Measurements from ENCODE around the gene KCNF1. TPM values are rescaled to one million over a fixed set of nuclear protein-coding genes. Genes with fewer than 3 reads are reported as not detected.

Gene KCNF1
- total and polyA plus RNA-seq, 10 of the 15 experiments (the other 5 are each of a cell fraction or from before 2014, with no cell fraction given), result not detected

GRCh38 chr2:10905862-10906143 is 5.9 kb upstream of the KCNF1 start:
- no peak overlapping the region for H2AFZ ChIP-seq (ENCODE audit: control insufficient read depth, low read depth, low read length)
- ATAC-seq, result no peak
- H3K27me3 ChIP-seq (replicated peaks in 1 of 2; ENCODE audit: control insufficient read depth in 2 of 2, insufficient read depth in 2 of 2, low read length in 1 of 2), result 0 out of 4 replicates have a peak, but pooled peaks cover 0 to 3% of the 10 kb centered on the region in 2 experiments
- H3K4me3 ChIP-seq, result no peak overlapping the region
- BruUV-seq (replicated peaks), result no TSS peak
- no peak for DNase-seq (ENCODE audit: low read depth, low spot score)
- ChIA-PET RAD21 (ENCODE audit: unreplicated experiment) (no interaction called here), CTCF (no interaction called here), POLR2A (no interaction called here), SMC1A (ENCODE audit: uncharacterized antibody, unreplicated experiment) (interaction anchor here (1.5 kb wide), 1 partner anchor 67 kb away, joined by 3 read pairs; no protein-coding TSS in a partner anchor)
- intact Hi-C loops (cut with micrococcal nuclease; ENCODE audit: unreplicated experiment) (no loop called here), in situ Hi-C loops (cut with MboI) (no loop called here)
- H3K79me2 ChIP-seq (ENCODE audit: control insufficient read depth, insufficient read depth, low read length), result no peaks in the 10 kb centered on the region
- WGBS (ENCODE audit: insufficient coverage, insufficient replicate concordance, low lambda C conversion rate, missing lambda C conversion rate), result 69% methylated on average over 8 of the region's 8 CpGs
- H4K20me1 ChIP-seq (ENCODE audit: control insufficient read depth, insufficient read depth), result no peaks in the 10 kb centered on the region
- H3K9me3 ChIP-seq (replicated peaks; ENCODE audit: control insufficient read depth, insufficient read depth, low read length), result no peaks in the 10 kb centered on the region; the same call in 2 of the 3 replicates
- H3K9ac ChIP-seq (ENCODE audit: control insufficient read depth, insufficient read depth, low read length), result no peak overlapping the region
- FAIRE-seq, result no peak
- H3K27ac ChIP-seq (ENCODE audit: control insufficient read depth, insufficient read depth), result no peak overlapping the region
- no peaks in the 10 kb centered on the region for H3K4me1 ChIP-seq (ENCODE audit: control insufficient read depth, insufficient read depth, low read length)
- no peak overlapping the region for H3K4me2 ChIP-seq (ENCODE audit: control insufficient read depth, insufficient read depth)
- H3K36me3 ChIP-seq (ENCODE audit: control insufficient read depth in 2 of 2, insufficient read depth in 2 of 2, low read length in 1 of 2), result no peaks in the 10 kb centered on the region
- TF ChIP-seq KDM1A (IDR thresholded peaks at IDR 0.05; ENCODE audit: borderline replicate concordance), result no peak
- TF ChIP-seq EED (IDR thresholded peaks at IDR 0.05; ENCODE audit: low read depth), result no peak
- TF ChIP-seq, protein P1, sequence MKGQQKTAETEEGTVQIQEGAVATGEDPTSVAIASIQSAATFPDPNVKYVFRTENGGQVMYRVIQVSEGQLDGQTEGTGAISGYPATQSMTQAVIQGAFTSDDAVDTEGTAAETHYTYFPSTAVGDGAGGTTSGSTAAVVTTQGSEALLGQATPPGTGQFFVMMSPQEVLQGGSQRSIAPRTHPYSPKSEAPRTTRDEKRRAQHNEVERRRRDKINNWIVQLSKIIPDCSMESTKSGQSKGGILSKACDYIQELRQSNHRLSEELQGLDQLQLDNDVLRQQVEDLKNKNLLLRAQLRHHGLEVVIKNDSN (IDR thresholded peaks at IDR 0.05; ENCODE audit: borderline replicate concordance, extremely low read length, insufficient read depth, low read depth, low read length), result no peak
- TF ChIP-seq STAT3 (IDR thresholded peaks at IDR 0.05; ENCODE audit: low read depth, low read length), result no peak
- TF ChIP-seq PAX5 (IDR thresholded peaks at IDR 0.05; ENCODE audit: borderline replicate concordance, low read depth, low read length), result no peak
- no peak for TF ChIP-seq ZBTB40 (IDR thresholded peaks at IDR 0.05; ENCODE audit: borderline replicate concordance)
- no peak for TF ChIP-seq MTA2 (IDR thresholded peaks at IDR 0.05; ENCODE audit: low read depth)
- TF ChIP-seq HDAC6 (IDR thresholded peaks at IDR 0.05; ENCODE audit: unreplicated experiment), result no peak
- TF ChIP-seq KAT2A (conservative IDR thresholded peaks at IDR 0.05; ENCODE audit: control insufficient read depth, low read depth, low read length), result no peak
- TF ChIP-seq TARDBP (IDR thresholded peaks at IDR 0.05; ENCODE audit: borderline replicate concordance), result no peak
- no peak for TF ChIP-seq CHD1 (IDR thresholded peaks at IDR 0.05; ENCODE audit: low read depth, low read length)
- no peak for TF ChIP-seq RCOR1 (conservative IDR thresholded peaks at IDR 0.05; ENCODE audit: low read depth, low read length)
- TF ChIP-seq GABPA (IDR thresholded peaks at IDR 0.05; ENCODE audit: low read depth), result no peak
- TF ChIP-seq, protein P2, sequence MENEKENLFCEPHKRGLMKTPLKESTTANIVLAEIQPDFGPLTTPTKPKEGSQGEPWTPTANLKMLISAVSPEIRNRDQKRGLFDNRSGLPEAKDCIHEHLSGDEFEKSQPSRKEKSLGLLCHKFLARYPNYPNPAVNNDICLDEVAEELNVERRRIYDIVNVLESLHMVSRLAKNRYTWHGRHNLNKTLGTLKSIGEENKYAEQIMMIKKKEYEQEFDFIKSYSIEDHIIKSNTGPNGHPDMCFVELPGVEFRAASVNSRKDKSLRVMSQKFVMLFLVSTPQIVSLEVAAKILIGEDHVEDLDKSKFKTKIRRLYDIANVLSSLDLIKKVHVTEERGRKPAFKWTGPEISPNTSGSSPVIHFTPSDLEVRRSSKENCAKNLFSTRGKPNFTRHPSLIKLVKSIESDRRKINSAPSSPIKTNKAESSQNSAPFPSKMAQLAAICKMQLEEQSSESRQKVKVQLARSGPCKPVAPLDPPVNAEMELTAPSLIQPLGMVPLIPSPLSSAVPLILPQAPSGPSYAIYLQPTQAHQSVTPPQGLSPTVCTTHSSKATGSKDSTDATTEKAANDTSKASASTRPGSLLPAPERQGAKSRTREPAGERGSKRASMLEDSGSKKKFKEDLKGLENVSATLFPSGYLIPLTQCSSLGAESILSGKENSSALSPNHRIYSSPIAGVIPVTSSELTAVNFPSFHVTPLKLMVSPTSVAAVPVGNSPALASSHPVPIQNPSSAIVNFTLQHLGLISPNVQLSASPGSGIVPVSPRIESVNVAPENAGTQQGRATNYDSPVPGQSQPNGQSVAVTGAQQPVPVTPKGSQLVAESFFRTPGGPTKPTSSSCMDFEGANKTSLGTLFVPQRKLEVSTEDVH (IDR thresholded peaks at IDR 0.05; ENCODE audit: low read depth, partially characterized antibody), result no peak
